ENCODE results near the gene CABLES2.
"Not testable (repeated sequence)": the region's sequence is repeated elsewhere in the genome, so short reads cannot be mapped to it uniquely, and the experiment has no call there.

Gene CABLES2

DNA sequence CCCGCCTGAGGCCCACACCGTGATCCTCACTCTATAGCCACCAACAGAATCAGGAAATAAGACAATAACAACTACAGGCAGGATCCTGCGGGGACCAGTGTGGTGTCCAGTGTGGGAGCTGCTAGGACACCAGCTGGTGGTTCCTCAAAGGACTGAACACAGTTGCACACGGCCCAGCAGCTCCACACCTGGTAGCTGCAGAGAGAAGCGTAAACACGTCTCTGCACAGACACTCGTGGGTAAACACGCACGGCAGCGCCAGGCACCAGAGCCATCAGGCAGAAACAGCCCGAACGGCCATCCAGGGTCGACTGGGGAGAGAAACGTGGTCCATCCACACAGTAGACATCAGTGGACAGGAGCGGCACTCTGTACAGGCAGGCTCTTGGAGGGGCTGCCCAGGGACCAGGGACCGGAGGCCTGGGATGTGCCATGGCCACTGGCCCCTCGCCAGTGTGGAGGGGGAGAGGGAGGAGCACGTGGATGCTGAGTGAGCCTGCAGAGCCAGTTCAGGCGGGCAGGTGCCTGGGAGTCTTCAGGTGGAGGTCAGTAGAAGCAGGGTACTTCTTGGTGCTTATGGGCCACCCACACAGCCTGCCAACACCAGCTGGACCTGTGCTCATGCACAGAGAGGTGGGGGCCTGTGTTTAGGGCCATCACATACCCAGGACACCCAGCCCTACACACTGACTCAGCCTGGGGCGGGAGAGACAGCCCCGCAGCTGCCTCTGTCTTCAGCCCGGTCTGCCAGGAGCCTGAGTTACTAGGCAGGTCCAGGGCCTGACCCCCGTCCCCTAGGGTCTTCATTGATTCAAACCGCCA lies 32.5 kb downstream of the CABLES2 start:
- Histone ChIP-seq H3K9ac (ENCODE audit: low read length) (no peak overlapping the region), H3K36me3 (replicated peaks; ENCODE audit: low read depth, low read length) (no peaks in the 10 kb centered on the region), H3K79me2 (ENCODE audit: low read length) (no peaks in the 10 kb centered on the region), H3K27me3 (ENCODE audit: low read depth, low read length) (peaks cover 8% of the 10 kb centered on the region), H3K4me3 (ENCODE audit: low read length) (no peak overlapping the region), H3K4me2 (ENCODE audit: low read length) (no peak overlapping the region), H3K9me3 (ENCODE audit: insufficient read depth, low read length) (no peaks in the 10 kb centered on the region), H4K20me1 (ENCODE audit: insufficient read depth, low read length) (no peaks in the 10 kb centered on the region), H3K27ac (ENCODE audit: low read length) (no peak overlapping the region), H3K4me1 (ENCODE audit: low read length) (no peaks in the 10 kb centered on the region), H2AFZ (ENCODE audit: low read depth, low read length) (no peak overlapping the region)
- TF ChIP-seq EZH2phosphoT487 (IDR thresholded peaks at IDR 0.05; ENCODE audit: low read depth): no peak
- TF ChIP-seq, protein P1, sequence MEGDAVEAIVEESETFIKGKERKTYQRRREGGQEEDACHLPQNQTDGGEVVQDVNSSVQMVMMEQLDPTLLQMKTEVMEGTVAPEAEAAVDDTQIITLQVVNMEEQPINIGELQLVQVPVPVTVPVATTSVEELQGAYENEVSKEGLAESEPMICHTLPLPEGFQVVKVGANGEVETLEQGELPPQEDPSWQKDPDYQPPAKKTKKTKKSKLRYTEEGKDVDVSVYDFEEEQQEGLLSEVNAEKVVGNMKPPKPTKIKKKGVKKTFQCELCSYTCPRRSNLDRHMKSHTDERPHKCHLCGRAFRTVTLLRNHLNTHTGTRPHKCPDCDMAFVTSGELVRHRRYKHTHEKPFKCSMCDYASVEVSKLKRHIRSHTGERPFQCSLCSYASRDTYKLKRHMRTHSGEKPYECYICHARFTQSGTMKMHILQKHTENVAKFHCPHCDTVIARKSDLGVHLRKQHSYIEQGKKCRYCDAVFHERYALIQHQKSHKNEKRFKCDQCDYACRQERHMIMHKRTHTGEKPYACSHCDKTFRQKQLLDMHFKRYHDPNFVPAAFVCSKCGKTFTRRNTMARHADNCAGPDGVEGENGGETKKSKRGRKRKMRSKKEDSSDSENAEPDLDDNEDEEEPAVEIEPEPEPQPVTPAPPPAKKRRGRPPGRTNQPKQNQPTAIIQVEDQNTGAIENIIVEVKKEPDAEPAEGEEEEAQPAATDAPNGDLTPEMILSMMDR (IDR thresholded peaks at IDR 0.05; ENCODE audit: low read depth, low read length): no peak

DNA sequence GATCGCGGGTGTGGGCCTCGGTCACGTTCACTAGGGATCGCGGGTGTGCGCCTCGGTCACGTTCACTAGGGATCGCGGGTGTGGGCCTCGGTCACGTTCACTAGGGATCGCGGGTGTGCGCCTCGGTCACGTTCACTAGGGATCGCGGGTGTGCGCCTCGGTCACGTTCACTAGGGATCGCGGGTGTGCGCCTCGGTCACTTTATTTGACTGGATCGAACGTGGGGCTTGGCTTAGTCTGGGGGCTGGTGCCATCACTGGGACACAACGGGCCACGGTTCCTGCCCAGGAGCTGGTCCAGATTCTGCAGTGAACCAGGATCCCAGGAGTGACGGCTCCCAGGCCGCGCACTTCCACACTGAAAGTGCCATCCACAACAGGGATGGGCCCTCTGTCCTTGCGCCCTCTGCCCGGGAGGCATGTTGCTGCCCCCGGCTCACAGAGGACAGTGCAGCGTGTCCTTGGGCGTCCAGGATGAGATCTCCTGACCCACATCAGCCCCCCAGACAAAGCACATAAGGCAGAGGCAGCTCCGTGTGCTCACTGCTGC lies 33.4 kb downstream of the CABLES2 start:
- not testable (repeated sequence) for H3K4me3 ChIP-seq (ENCODE audit: low read length); H3K79me2 ChIP-seq (ENCODE audit: low read length); H3K9ac ChIP-seq (ENCODE audit: low read length); H3K4me2 ChIP-seq (ENCODE audit: low read length); H3K4me1 ChIP-seq (ENCODE audit: low read length); H4K20me1 ChIP-seq (ENCODE audit: insufficient read depth, low read length); H3K36me3 ChIP-seq (replicated peaks; ENCODE audit: low read depth, low read length); H2AFZ ChIP-seq (ENCODE audit: low read depth, low read length); H3K9me3 ChIP-seq (ENCODE audit: insufficient read depth, low read length); H3K27ac ChIP-seq (ENCODE audit: low read length)
- H3K27me3 ChIP-seq (ENCODE audit: low read depth, low read length): peaks cover 15% of the 10 kb centered on the region

DNA sequence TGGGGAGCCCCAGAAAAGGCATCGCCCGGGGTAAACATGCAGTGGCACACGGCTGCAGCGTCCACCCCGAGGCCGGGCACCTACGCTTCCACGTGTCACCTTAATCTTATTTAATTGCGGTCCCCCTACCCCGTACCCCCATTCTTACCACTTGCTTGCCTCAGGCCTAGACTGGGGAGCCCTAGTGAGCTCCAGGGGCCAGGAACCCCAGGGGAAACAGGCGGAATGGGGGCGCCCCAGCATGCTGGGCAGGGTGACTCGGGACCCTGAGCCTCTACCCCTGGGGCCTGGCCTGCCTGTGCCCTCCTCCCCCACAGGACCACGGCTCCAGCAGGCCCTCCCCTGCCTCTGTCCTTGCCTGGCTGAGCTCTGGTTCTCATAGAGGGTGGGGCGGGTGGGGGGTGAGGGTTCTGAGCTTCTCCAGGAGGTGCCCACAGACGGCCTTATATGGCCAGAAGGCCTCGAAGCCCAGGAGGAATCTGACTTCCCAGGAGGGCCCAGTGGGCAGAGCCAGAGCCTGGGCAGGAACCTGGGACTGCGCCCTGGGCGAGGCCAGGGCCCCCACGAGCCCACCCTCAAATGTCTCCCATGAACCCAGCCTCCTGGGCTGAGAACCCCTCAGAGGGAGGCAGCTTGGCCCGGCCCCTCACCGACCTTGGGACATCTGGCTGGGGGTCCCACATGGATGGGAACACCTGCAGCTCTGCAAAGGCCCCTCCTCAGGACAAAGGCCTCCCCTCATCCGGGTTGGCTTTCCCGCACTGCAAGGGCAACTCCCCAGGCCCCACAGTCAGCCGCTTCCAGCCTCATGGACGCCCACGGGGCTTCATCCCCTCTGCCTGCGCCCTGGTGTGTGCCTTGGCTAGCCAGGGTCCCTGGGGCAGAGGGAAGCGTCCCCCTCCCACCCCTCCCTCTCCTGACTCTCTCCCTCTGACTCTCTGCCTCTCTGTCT lies 34.8 kb downstream of the CABLES2 start:
- Histone ChIP-seq H3K27ac (ENCODE audit: low read length) (no peak overlapping the region), H4K20me1 (ENCODE audit: insufficient read depth, low read length) (no peaks in the 10 kb centered on the region), H2AFZ (ENCODE audit: low read depth, low read length) (no peak overlapping the region), H3K36me3 (replicated peaks; ENCODE audit: low read depth, low read length) (no peaks in the 10 kb centered on the region), H3K4me3 (ENCODE audit: low read length) (no peak overlapping the region), H3K4me1 (ENCODE audit: low read length) (peaks cover 13% of the 10 kb centered on the region), H3K9ac (ENCODE audit: low read length) (no peak overlapping the region), H3K79me2 (ENCODE audit: low read length) (no peaks in the 10 kb centered on the region), H3K9me3 (ENCODE audit: insufficient read depth, low read length) (no peaks in the 10 kb centered on the region), H3K4me2 (ENCODE audit: low read length) (no peak overlapping the region), H3K27me3 (ENCODE audit: low read depth, low read length) (peaks cover 25% of the 10 kb centered on the region)
- TF ChIP-seq EZH2phosphoT487 (IDR thresholded peaks at IDR 0.05; ENCODE audit: low read depth): no peak
- TF ChIP-seq, protein P1 (IDR thresholded peaks at IDR 0.05; ENCODE audit: low read depth, low read length): no peak

DNA sequence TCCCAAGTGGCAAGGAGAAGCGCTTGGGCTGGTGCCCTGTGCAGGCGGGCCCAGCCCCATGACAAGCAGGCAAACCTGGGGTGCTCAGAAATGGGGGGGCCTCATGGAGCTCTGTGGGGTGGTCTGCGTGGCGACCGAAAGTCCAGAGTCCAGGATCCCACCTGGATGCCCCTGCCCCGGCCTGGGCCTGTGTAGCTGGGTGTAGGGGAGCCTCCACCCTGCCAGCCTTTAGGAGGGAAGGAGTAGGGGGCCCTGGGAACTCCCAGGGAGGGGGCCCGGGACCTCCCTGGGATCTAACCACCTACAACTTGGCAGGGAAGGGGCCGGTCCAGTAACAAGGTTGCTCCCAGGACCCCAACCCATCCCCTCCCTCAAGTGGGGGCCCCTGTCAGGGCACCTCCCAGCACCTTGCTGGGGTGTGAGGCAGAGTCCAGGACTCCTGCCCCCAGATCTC lies 35.5 kb downstream of the CABLES2 start:
- Histone ChIP-seq H3K27ac (ENCODE audit: low read length) (no peak overlapping the region), H3K36me3 (replicated peaks; ENCODE audit: low read depth, low read length) (no peaks in the 10 kb centered on the region), H3K27me3 (ENCODE audit: low read depth, low read length) (peaks cover 25% of the 10 kb centered on the region), H3K4me1 (ENCODE audit: low read length) (peaks cover 13% of the 10 kb centered on the region), H3K79me2 (ENCODE audit: low read length) (no peaks in the 10 kb centered on the region), H3K4me3 (ENCODE audit: low read length) (no peak overlapping the region), H4K20me1 (ENCODE audit: insufficient read depth, low read length) (no peaks in the 10 kb centered on the region), H3K9me3 (ENCODE audit: insufficient read depth, low read length) (no peaks in the 10 kb centered on the region), H2AFZ (ENCODE audit: low read depth, low read length) (no peak overlapping the region), H3K4me2 (ENCODE audit: low read length) (no peak overlapping the region), H3K9ac (ENCODE audit: low read length) (no peak overlapping the region)
- no peak for TF ChIP-seq EZH2phosphoT487 (IDR thresholded peaks at IDR 0.05; ENCODE audit: low read depth)
- TF ChIP-seq, protein P1 (IDR thresholded peaks at IDR 0.05; ENCODE audit: low read depth, low read length): no peak
